ENCODE data around the gene EMD.

Gene EMD

GRCh38 chrX:154409222-154409871 lies 30.3 kb downstream of the EMD start, which contains the start of gene DNASE1L1:
Gene DNASE1L1, minus strand, starts transcription at chrX:154409254. Its CDS starts 3,686 bp downstream, at chrX:154405568.
- TF ChIP-seq, protein P1, sequence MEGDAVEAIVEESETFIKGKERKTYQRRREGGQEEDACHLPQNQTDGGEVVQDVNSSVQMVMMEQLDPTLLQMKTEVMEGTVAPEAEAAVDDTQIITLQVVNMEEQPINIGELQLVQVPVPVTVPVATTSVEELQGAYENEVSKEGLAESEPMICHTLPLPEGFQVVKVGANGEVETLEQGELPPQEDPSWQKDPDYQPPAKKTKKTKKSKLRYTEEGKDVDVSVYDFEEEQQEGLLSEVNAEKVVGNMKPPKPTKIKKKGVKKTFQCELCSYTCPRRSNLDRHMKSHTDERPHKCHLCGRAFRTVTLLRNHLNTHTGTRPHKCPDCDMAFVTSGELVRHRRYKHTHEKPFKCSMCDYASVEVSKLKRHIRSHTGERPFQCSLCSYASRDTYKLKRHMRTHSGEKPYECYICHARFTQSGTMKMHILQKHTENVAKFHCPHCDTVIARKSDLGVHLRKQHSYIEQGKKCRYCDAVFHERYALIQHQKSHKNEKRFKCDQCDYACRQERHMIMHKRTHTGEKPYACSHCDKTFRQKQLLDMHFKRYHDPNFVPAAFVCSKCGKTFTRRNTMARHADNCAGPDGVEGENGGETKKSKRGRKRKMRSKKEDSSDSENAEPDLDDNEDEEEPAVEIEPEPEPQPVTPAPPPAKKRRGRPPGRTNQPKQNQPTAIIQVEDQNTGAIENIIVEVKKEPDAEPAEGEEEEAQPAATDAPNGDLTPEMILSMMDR (IDR thresholded peaks at IDR 0.05; ENCODE audit: insufficient read depth, low read depth, low read length, missing control alignments): no peak
- peak; percentile 74 for DNase-seq (ENCODE audit: low read depth)

DNA sequence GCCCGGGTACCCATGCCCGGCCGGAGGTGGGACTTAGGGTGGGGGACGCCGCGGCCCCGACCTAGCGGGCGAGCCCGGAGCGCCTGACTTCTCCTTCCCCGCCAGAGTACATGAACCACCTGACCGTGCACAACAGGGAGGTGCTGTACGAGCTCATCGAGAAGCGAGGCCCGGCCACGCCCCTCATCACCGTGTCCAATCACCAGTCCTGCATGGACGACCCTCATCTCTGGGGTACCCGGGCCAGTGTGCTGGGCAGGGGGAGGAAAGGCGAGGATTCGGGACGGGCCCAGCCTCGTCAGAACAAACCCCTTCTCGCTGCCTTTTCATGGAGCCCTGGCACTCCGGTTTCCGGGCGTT lies 32.9 kb downstream of the EMD start:
- DNase-seq (ENCODE audit: low read depth): peak; percentile 46
- peak overlapping the region; percentile 51 for H3K4me3 ChIP-seq (ENCODE audit: low read length)
- TF ChIP-seq, protein P1 (IDR thresholded peaks at IDR 0.05; ENCODE audit: insufficient read depth, low read depth, low read length, missing control alignments): no peak

More at GRCh38 chrX:154409222-154409871, 30.3 kb downstream of the EMD start, which contains the start of gene DNASE1L1:
- peak within 1 kb of the TSS; percentile 44 for H3K4me3 ChIP-seq (ENCODE audit: low read length)

DNA sequence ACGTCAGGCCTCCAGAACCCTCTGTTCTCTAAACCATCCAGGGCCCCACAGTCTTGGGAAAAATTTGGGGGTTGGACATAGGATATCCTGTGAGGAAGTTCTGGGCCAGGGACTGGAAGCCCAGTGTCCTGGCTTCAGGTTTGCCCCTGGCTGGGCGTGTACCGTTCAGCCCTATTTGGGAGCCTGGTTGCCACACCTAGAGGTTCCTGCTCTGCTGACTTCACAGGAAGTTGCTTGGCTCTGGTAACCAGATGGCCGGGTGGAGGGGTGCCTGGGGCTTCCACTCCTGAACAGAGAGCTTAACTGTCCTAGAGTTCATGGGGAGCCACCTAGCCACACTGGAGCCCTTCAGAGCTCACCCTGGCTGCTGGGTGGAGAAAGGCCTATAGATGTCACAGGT lies 33.4 kb downstream of the EMD start:
- peak overlapping the region; percentile 51 for H3K4me3 ChIP-seq (ENCODE audit: low read length)
- DNase-seq (ENCODE audit: low read depth): peak; percentile 20
- TF ChIP-seq, protein P1 (IDR thresholded peaks at IDR 0.05; ENCODE audit: insufficient read depth, low read depth, low read length, missing control alignments): no peak

- no peak overlapping the region for H3K4me3 ChIP-seq (ENCODE audit: low read length)
- TF ChIP-seq, protein P1 (IDR thresholded peaks at IDR 0.05; ENCODE audit: insufficient read depth, low read depth, low read length, missing control alignments): no peak
- DNase-seq (ENCODE audit: low read depth): no peak
These were observed 34.0 kb downstream of the EMD start for GRCh38 chrX:154413142-154413541.

DNA sequence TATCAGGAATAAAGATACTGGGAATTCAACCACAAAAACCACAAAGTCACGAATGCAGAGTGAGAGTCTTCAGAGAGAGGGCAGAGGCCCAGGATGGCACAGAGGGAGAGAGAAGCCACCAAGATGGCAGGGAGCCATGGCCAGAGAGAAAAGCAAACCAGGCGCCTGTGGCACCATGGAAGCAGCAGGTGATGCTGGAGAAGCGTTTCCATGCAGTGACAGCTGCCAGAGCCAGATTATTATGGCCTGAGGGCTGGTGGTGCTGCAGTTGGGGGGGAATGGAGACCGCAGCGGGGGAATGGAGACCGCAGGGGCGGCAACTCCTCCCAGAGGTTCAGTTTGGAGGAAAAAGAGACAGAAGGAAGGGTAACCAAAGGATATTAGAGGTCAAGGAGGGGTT lies 38.1 kb downstream of the EMD start:
- no peak for DNase-seq (ENCODE audit: low read depth)
- no peak overlapping the region for H3K4me3 ChIP-seq (ENCODE audit: low read length)
- TF ChIP-seq, protein P1 (IDR thresholded peaks at IDR 0.05; ENCODE audit: insufficient read depth, low read depth, low read length, missing control alignments): no peak

DNA sequence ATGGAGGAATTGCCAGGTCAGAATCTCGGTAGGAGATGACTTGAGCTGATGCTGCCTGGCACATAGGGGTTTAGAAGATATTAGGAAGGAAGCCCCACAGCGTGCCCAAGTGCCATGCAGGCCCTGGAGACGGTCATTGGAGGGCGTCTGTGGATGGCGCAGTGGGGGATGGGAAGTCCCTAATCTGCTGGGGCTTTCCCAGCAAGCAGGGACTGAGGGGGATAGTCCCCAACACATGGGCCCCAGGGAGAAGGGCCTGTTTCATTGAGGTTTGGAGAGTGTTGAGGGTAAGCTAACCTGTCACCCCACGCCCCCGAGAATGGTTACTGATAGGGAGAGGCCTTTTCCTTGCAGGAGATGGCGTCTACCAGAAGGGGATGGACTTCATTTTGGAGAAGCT lies 40.1 kb downstream of the EMD start:
- TF ChIP-seq, protein P1 (IDR thresholded peaks at IDR 0.05; ENCODE audit: insufficient read depth, low read depth, low read length, missing control alignments): no peak
- DNase-seq (ENCODE audit: low read depth): no peak
- no peak overlapping the region for H3K4me3 ChIP-seq (ENCODE audit: low read length)
